Epithelial cell of esophagus (primary cell): ENCODE results near the gene CSNK1G2.
"Not testable (repeated sequence)": the region's sequence is repeated elsewhere in the genome, so short reads cannot be mapped to it uniquely, and the experiment has no call there.

Experiments
- DNase-seq: peaks from one replicate; pipeline ENCODE4 v3.0.0; 2010; ENCODE audit warnings: low read depth
- H3K4me3 ChIP-seq: 2 replicates; pipeline ENCODE4 v1.5.1; 2011; ENCODE audit warnings: mild to moderate bottlenecking, low read length, control low read depth
- CTCF ChIP-seq: IDR thresholded peaks from 2 replicates; pipeline ENCODE4 v1.5.1; 2011; ENCODE audit warnings: low read depth, mild to moderate bottlenecking, low read length, control low read depth, inconsistent platforms; ENCODE audit not compliant: insufficient read depth; ENCODE audit errors: missing control alignments

CSNK1G2 gene

GRCh38 chr19:1986357-1987162 lies 45.6 kb downstream of the CSNK1G2 start:
- H3K4me3 ChIP-seq = no peak overlapping the region
- DNase-seq = no peak
- TF ChIP-seq CTCF = no peak

- no peak for DNase-seq
- H3K4me3 ChIP-seq = no peak overlapping the region
- peak; percentile 12 for TF ChIP-seq CTCF
These were observed 46.5 kb downstream of the CSNK1G2 start for GRCh38 chr19:1987197-1988187.

GRCh38 chr19:1988464-1988863 lies 47.5 kb downstream of the CSNK1G2 start:
- H3K4me3 ChIP-seq, DNase-seq: not testable (repeated sequence)

GRCh38 chr19:1989513-1990229 lies 48.7 kb downstream of the CSNK1G2 start:
- DNase-seq = no peak
- TF ChIP-seq CTCF = no peak
- no peak overlapping the region for H3K4me3 ChIP-seq

- no peak overlapping the region for H3K4me3 ChIP-seq
- DNase-seq = no peak
- TF ChIP-seq CTCF = no peak
These were observed 49.5 kb downstream of the CSNK1G2 start for GRCh38 chr19:1990230-1991017.

- TF ChIP-seq CTCF = no peak
- no peak overlapping the region for H3K4me3 ChIP-seq
- DNase-seq = no peak
These were observed 50.3 kb downstream of the CSNK1G2 start for GRCh38 chr19:1991018-1991913.
